Activated CD8-positive, alpha-beta memory T cell treated with anti-CD3 and anti-CD28 coated beads for 36 hours (primary cell): ENCODE data around the gene UBE4B. TPM values are rescaled to one million over a fixed set of nuclear protein-coding genes. Genes with fewer than 3 reads are reported as not detected.
"Not testable (repeated sequence)": the region's sequence is repeated elsewhere in the genome, so short reads cannot be mapped to it uniquely, and the experiment has no call there.

Source experiments
- CTCF ChIA-PET: fragments of 350-600 bp; sonication (Branson Sonifier 250); formaldehyde crosslinking; loops from one replicate; lab custom pipeline; 2021; ENCODE audit warnings: antibody characterized with exemption; lab: Charles Lee
- POLR2A ChIA-PET: fragments of 350-600 bp; sonication (Branson Sonifier 250); formaldehyde crosslinking; loops from one replicate; lab custom pipeline; 2021; ENCODE audit warnings: antibody characterized with exemption; lab: Charles Lee
- total RNA-seq, 2 experiments: library from RNA; stranded (reverse); gene quantifications; one replicate each; pipeline ENCODE4 v1.2.3, GENCODE V29; 2021

UBE4B gene
- total RNA-seq, 2 experiments from 2014 or later: 37.8 to 38.4 TPM

DNA sequence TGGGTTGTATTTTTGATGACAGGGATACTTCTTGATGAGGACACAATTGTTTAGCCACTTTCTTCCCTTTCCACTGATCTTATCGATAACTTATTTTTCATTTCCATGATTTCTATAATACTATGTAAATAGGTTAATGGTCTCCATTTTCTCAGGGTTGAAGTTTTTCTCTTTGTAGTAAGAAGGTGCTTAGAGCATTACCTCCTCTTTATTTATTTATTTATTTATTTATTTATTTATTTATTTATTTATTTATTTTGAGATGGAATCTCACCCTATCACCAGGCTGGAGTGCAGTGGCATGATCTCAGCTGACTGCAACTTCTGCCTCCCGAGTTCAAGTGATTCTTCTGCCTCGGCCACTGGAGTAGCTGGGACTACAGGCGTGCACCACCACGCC lies 70.4 kb downstream of the UBE4B start:
- ChIA-PET POLR2A (no interaction called here), CTCF (interaction anchor here (0.7 kb wide), 1 partner anchor 21 kb away, joined by 3 read pairs; no protein-coding TSS in a partner anchor)

DNA sequence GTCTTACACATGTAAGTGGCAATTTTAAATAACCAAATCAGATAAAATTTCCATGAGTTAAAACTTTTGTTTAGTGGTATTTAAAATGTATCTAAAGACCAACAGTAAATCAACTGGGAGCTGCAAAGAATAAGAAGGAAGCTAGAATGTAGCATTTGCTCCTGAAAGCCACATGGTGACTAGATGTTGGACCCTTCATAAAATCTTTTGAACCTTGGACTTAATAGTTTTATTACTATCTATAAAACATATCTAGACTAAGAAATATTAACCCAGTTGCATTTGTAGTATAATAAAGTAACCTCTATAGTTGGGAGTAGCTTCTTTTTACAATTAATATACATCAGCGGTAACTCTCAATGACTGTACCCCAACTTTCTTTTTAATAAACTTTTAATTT lies 72.1 kb downstream of the UBE4B start:
- POLR2A ChIA-PET: no interaction called here
- CTCF ChIA-PET: interaction anchor here (0.5 kb wide), 1 partner anchor 143 kb away, joined by 7 read pairs; no protein-coding TSS in a partner anchor

GRCh38 chr1:10105484-10105883 lies 72.7 kb downstream of the UBE4B start:
- POLR2A ChIA-PET: no interaction called here
- CTCF ChIA-PET: interaction anchor here (0.5 to 0.6 kb wide), 2 partner anchors 17 to 143 kb away, joined by 3 to 7 read pairs; no protein-coding TSS in a partner anchor

DNA sequence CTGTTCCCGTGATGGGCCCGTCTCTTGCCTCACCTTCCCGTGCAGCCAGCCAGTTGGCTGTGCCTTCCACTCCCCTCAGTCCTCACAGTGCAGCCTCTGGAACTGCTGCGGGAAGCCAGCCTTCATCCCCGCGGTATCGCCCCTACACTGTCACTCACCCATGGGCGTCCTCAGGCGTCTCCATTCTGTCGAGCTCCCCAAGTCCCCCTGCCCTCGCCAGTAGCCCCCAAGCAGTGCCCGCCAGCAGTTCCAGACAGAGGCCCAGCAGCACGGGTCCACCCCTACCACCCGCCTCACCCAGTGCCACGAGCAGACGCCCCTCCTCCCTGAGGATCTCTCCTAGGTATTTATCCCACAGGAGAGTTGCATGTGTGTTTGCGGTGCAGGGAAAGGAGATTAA lies 73.5 kb downstream of the UBE4B start:
- CTCF ChIA-PET: interaction anchor here (0.6 kb wide), 1 partner anchor 17 kb away, joined by 3 read pairs; no protein-coding TSS in a partner anchor
- POLR2A ChIA-PET: no interaction called here

DNA sequence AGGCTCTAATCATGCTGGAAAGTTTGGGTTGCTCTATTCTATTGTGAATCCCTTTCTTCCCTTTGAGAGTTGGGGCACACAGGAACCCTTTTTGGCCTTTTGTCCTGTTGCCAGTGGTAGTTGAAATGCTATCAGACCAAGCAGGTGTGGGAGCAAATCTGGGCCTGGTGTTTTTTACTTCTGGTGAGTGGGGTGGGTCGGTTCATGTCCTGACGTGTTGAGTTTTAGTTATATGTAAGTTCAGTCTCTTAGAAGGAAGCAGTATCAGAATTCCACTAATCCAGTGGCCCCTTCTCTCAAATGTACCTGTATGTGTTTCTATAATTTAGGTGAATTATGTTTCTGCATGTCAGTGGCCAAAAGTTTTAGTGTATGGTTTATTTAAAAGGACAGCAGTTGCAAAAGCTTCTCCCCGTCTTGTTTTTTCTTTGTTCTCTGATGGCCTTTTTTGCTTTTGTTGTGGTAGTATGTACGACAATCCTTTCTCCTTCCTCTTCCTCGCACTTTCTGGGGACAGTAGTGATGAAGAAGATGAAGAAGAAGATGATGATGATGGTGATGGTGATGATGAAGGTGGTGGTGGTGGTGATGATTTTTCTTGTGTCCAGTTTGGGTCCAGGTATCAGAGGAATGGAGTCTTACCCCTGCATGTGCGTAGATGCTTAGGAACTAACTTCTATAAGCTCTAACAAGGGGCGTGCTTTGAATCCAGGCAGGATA lies 74.2 kb downstream of the UBE4B start:
- ChIA-PET POLR2A (no interaction called here), CTCF (no interaction called here)

- POLR2A ChIA-PET, CTCF ChIA-PET: not testable (repeated sequence)
These were observed 74.7 kb downstream of the UBE4B start for GRCh38 chr1:10107476-10107847.

GRCh38 chr1:10108134-10108663 lies 75.4 kb downstream of the UBE4B start:
- CTCF ChIA-PET: no interaction called here

GRCh38 chr1:10108948-10109708 lies 76.4 kb downstream of the UBE4B start:
- CTCF ChIA-PET: no interaction called here
- POLR2A ChIA-PET: no interaction called here

More at GRCh38 chr1:10108134-10108663, 75.4 kb downstream of the UBE4B start:
- POLR2A ChIA-PET: no interaction called here

DNA sequence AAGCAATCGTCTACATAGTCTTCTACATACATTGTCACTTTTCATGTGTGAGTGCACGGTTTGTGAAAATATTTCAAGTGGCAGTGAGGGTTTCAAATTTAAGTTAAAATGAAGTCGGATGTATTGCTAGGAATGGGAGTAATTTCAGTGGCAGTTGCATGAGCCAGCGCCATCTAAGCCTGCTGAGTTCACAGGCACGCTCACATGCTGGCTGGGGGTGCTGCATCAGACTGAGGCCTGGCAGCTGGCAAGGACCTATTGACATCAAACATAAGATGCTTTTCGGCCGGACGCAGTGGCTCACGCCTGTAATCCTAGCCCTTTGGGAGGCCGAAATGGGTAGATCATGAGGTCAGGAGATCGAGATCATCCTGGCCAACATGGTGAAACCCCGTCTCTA lies 80.7 kb downstream of the UBE4B start:
- ChIA-PET POLR2A (no interaction called here), CTCF (no interaction called here)

- ChIA-PET CTCF (no interaction called here), POLR2A (no interaction called here)
These were observed 82.0 kb downstream of the UBE4B start for GRCh38 chr1:10114746-10115145.

GRCh38 chr1:10117132-10117531 lies 84.4 kb downstream of the UBE4B start:
- CTCF ChIA-PET: no interaction called here
- POLR2A ChIA-PET: no interaction called here

DNA sequence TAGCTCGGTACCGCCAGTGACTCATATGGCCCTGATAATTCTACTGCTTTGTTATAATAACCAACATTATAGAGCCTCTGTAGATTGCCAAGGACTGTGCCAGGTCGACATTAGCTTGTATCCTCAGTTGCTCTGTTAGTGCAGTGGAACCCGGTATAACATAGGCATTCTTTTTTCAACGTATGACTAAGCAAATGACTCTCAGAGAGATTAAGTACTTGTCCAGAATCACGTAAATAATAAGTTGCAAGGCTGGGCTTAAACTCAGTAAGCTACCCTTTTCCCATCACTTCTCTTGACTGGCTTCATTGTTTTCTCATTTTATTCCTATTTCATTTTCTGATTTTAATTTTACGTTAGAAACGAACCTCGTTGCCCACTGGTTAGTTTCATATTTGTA lies 85.1 kb downstream of the UBE4B start:
- ChIA-PET CTCF (interaction anchor here (0.6 kb wide), 1 partner anchor 288 kb away, joined by 4 read pairs; no protein-coding TSS in a partner anchor), POLR2A (no interaction called here)

DNA sequence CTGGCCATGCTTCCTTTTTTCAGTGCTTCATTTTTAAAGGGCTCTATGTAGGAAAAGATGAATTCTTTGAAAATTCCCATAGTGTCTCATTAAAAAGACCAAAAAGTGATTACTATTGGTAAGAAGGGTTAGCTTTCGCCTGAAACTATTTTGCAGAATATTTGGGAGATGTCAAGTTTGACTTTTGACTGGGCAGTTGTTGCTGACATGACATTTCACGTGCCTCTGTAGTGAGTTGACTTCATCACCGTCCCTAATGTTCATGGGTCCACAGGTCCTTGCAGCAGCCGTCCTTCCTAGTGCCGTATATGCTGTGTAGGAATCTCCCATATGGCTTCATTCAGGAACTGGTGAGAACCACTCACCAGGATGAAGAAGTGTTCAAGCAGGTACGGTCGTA lies 88.9 kb downstream of the UBE4B start:
- ChIA-PET CTCF (no interaction called here), POLR2A (no interaction called here)

GRCh38 chr1:10122926-10123325 lies 90.2 kb downstream of the UBE4B start:
- POLR2A ChIA-PET: no interaction called here
- CTCF ChIA-PET: interaction anchor here (0.7 kb wide), 1 partner anchor 17 kb away, joined by 3 read pairs; no protein-coding TSS in a partner anchor

DNA sequence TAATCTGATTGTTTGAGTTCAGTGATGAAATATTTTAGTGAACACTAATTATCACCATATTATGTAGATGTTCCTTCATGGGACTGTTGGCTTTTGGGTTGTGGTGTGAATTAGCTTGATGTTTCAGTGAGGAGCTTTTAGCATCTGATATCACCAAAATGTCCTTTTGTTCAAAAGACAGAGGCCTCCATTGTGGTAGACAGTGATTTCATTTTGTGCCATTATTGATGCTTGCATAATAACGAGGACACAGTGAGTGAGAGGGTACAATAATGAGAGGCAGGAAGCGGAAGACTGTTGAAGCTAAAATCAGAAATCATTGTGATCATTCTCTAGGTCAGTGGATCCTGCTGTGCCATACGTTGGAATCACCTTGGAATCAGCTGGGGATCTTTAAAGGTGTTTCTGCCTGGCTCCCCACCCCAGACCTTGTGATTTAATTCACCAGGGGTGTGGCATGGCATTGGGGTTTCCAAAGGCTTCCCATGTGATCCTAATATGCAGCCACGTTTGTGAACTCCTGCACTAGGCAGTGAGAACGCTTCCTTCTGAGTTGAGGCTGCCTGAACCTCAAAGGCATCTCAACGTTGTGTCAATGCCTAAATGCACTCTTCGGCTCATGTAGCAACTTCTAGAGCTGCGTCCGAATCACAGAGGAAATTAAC lies 95.5 kb downstream of the UBE4B start:
- POLR2A ChIA-PET: interaction anchor here (0.5 to 0.9 kb wide), 2 partner anchors 52 to 55 kb away, joined by 4 to 5 read pairs; no protein-coding TSS in a partner anchor

DNA sequence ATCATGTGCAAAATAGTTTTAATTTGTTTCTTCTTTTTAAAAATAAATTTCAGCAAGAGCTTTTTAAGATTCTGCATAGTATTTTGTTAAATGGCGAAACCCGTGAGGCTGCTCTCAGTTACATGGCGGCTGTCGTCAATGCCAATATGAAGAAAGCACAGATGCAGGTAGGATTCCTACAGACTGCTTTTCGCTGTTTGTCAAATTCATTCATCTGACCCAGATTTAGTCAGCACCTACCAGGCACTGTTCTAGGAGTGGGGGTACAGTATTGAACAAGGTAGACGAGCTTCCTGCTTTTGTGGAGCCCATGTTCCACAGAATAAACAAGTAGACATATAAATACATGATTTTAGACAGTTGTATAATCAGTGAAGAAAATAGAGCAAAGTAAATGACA lies 99.6 kb downstream of the UBE4B start:
- ChIA-PET POLR2A (no interaction called here), CTCF (interaction anchor here (0.9 kb wide), 1 partner anchor 59 kb away, joined by 3 read pairs; no protein-coding TSS in a partner anchor)

More for the DNA sequence above, 95.5 kb downstream of the UBE4B start:
- CTCF ChIA-PET: interaction anchor here (0.5 kb wide), 1 partner anchor 27 kb away, joined by 4 read pairs; no protein-coding TSS in a partner anchor

DNA sequence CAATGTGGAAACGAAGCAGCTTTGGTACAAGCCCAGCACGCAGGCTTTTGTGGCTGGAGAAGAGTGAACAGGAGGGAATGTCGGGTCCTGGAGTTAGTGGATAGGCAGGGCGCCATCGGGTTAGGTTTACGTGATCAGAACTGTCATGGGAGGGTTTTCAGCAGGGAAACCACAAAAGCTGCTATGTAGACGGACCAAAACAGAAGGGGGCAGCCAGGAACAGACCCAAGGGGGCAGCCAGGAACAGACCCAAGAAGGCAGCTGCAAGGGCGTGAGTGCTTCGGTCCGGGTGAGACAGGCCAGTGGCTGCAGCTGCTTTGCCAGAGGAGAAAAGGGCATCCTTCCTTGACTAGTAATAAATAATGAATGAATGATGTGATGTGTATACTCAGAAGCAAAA lies 100.1 kb downstream of the UBE4B start:
- CTCF ChIA-PET: interaction anchor here (0.9 kb wide), 1 partner anchor 59 kb away, joined by 3 read pairs; no protein-coding TSS in a partner anchor

DNA sequence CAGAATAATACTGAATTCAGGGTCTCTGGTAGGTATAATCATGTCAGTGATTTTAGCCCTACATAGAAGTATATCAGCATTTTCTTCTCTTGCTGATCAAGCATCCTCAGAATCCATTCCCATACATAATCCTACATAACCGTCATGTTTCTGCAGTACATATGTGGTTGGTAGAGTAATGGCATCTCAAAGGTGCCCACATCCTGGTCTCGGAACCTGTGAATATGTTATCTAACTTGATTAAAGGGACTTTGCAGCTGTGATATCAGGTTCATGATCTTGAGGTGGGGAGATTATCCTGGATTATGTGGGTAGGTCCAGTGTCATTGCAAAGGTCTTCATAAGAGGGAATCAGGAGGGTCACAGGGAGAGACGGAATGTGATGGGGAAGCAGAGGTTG lies 108.2 kb downstream of the UBE4B start:
- POLR2A ChIA-PET: no interaction called here
- CTCF ChIA-PET: interaction anchor here (0.6 kb wide), 1 partner anchor 1170 kb away, joined by 3 read pairs; no protein-coding TSS in a partner anchor

More for the DNA sequence above, 100.1 kb downstream of the UBE4B start:
- POLR2A ChIA-PET: no interaction called here

GRCh38 chr1:10143961-10144485 lies 111.3 kb downstream of the UBE4B start:
- ChIA-PET CTCF (no interaction called here), POLR2A (no interaction called here)
